Activated CD4-positive, alpha-beta T cell treated with anti-CD3 and anti-CD28 coated beads, Interleukin-2, Interleukin-4, amounts not matched to agents 100 ng/mL and 50 ng/mL, durations not matched to agents 16 hours and 8 hours (primary cell): ENCODE measurements around the gene KIF26B.

ENCODE experiments used
- DNase-seq: peaks from one replicate; pipeline ENCODE4 v3.0.0-alpha.2; 2020; ENCODE audit warnings: low spot score

Gene KIF26B

DNA sequence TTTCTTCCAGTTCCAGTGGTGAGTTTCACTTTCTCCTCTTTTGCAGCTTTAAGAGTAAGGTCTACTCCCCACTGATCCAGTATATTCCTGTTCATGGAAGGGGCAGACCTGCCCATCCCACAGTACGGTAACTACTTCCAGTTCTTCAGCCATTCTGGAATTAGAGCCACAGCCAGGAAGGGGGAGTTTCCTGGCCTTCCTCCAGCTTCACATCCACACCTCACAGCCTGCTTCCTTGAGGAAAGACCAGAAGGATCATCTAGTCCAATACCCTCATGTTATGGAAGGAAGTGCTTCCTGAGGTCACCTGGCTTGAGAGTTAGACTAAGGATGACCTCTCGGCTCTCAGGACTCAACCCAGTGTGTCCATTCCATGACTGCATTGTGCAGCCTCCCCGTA, 597.8 kb downstream of the KIF26B start:
- no peak for DNase-seq

DNA sequence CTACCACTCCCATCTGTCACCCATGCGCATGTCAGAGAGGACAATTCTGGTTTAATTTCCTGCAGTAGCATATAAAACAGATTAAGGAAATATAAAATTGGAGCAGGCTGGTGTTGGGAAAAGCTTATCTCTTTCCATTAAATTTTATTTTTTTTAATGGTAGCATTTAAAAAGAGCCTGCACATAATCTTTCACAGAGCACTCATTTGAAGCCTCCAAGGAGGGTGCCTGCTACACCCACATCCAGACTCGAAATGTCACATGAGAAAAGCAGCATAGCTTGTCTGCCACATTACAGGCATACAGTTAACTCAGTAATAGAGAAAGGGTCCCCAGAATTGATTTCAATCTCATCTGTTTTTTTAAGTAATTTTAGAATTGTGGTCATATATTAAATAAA, 599.0 kb downstream of the KIF26B start:
- DNase-seq: no peak

DNA sequence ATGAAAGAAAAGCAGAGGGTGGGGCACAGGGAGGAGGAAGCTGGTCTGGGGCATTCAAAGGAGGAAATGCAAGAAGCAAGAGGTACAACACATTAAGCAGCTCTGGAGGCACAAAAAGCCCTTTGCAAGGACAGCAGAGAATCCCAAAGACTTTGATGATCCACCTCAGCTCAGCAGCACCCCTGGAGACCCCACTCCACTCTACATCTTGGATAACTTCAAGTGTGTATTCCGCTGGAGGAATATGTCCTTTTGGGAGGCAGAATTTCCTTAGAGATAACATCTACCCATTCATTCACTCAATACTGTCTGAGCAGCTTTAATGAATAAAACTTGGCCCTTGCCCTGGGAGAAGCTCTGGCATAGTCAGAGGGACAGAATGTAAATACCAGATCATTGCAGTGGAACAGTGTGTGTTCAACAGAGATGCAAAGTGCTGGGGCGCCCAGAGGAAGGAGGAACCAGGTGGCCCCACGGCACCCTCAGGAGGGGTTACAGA, 599.7 kb downstream of the KIF26B start:
- no peak for DNase-seq
